IMR-90 (cell line): Measurements from ENCODE around the gene SRRM4. TPM values are rescaled to one million over a fixed set of nuclear protein-coding genes. Genes with fewer than 3 reads are reported as not detected.

ENCODE experiments used
- ATAC-seq: fragments of 200-7000 bp; cut with Tn5 transposase; 2 replicates; pipeline ENCODE4 v1.9.1; 2020; ENCODE audit warnings: low read depth, mild to moderate bottlenecking, moderate library complexity
- BruUV-seq: library from RNA; stranded (reverse); fragments of 400-500 nt; replicated peaks from 2 replicates; lab custom pipeline; 2021; lab: Mats Ljungman, UMichigan
- CTCF ChIA-PET: fragments of 300-600 bp; formaldehyde crosslinking; extraction: SDS; loops from one replicate; lab custom pipeline; 2021; ENCODE audit warnings: antibody characterized with exemption; lab: Yijun Ruan, JAX
- POLR2A ChIA-PET: fragments of 300-600 bp; sonication (Branson Sonifier 250); formaldehyde crosslinking; loops from one replicate; lab custom pipeline; 2022; ENCODE audit warnings: antibody characterized with exemption; ENCODE audit not compliant: unreplicated experiment; lab: Charles Lee
- DNase-seq: peaks from one replicate; pipeline ENCODE4 v3.0.0; 2013
- H2AFZ ChIP-seq: replicated peaks from 2 replicates; pipeline ENCODE3; 2013; ENCODE audit warnings: low read length, mild to moderate bottlenecking; ENCODE audit not compliant: poor library complexity
- H2AK5ac ChIP-seq: 2 replicates; pipeline ENCODE4 v1.6.1; 2013; ENCODE audit warnings: low read depth, low read length, inconsistent platforms
- H2AK9ac ChIP-seq: replicated peaks from 2 replicates; pipeline ENCODE3; 2013; ENCODE audit warnings: mild to moderate bottlenecking, low read depth, low read length, moderate library complexity; ENCODE audit not compliant: poor library complexity
- H2BK120ac ChIP-seq: 2 replicates; pipeline ENCODE4 v1.6.1; 2013; ENCODE audit warnings: low read depth, low read length, inconsistent platforms
- H2BK15ac ChIP-seq: 3 replicates; pipeline ENCODE4 v1.6.1; 2013; ENCODE audit warnings: low read depth, low read length, inconsistent platforms
- H2BK20ac ChIP-seq: 2 replicates; pipeline ENCODE4 v1.6.1; 2013; ENCODE audit warnings: low read depth, mild to moderate bottlenecking, inconsistent platforms, low read length, moderate library complexity
- H2BK5ac ChIP-seq: 2 replicates; pipeline ENCODE4 v1.6.1; 2013; ENCODE audit warnings: mild to moderate bottlenecking, low read depth, low read length, inconsistent platforms; ENCODE audit not compliant: poor library complexity, severe bottlenecking
- H3K14ac ChIP-seq: replicated peaks from 2 replicates; pipeline ENCODE4 v1.6.1; 2013; ENCODE audit warnings: low read depth, low read length, inconsistent platforms
- H3K18ac ChIP-seq: 2 replicates; pipeline ENCODE4 v1.6.1; 2013; ENCODE audit warnings: low read depth, low read length, control low read depth
- H3K23ac ChIP-seq: 2 replicates; pipeline ENCODE4 v1.6.1; 2013; ENCODE audit warnings: low read depth, low read length, inconsistent platforms
- H3K27ac ChIP-seq: 2 replicates; pipeline ENCODE4 v1.5.1; 2013; ENCODE audit warnings: mild to moderate bottlenecking, control low read depth, low read length; ENCODE audit not compliant: insufficient read depth
- H3K27me3 ChIP-seq: 2 replicates; pipeline ENCODE4 v1.6.1; 2013; ENCODE audit warnings: low read length; ENCODE audit not compliant: control insufficient read depth, insufficient read depth
- H3K36me3 ChIP-seq: 2 replicates; pipeline ENCODE4 v1.6.1; 2013; ENCODE audit warnings: low read length, mixed read lengths; ENCODE audit not compliant: control insufficient read depth, insufficient read depth
- H3K4ac ChIP-seq: 2 replicates; pipeline ENCODE4 v1.6.1; 2013; ENCODE audit warnings: low read depth, low read length, inconsistent platforms
- H3K4me1 ChIP-seq: 2 replicates; pipeline ENCODE4 v1.6.1; 2013; ENCODE audit warnings: low read length, mixed read lengths; ENCODE audit not compliant: control insufficient read depth, insufficient read depth
- H3K4me2 ChIP-seq: 2 replicates; pipeline ENCODE4 v1.6.1; 2013; ENCODE audit warnings: low read depth, mild to moderate bottlenecking, control low read depth, low read length, moderate library complexity
- H3K4me3 ChIP-seq: 2 replicates; pipeline ENCODE4 v1.5.1; 2013; ENCODE audit warnings: low read depth, mild to moderate bottlenecking, control low read depth, low read length, moderate library complexity; ENCODE audit not compliant: insufficient read depth
- H3K56ac ChIP-seq: 2 replicates; pipeline ENCODE4 v1.6.1; 2013; ENCODE audit warnings: low read length, inconsistent platforms; ENCODE audit not compliant: insufficient read depth; ENCODE audit errors: extremely low read depth
- H3K79me1 ChIP-seq, 2 experiments: 2 replicates each; pipeline ENCODE4 v1.6.1; 2013; ENCODE audit warnings: low read length in 2 of 2, inconsistent platforms in 1 of 2, low read depth in 1 of 2
- H3K9ac ChIP-seq: 2 replicates; pipeline ENCODE4 v1.6.1; 2013; ENCODE audit warnings: low read depth, low read length, control low read depth
- H3K9me1 ChIP-seq: 2 replicates; pipeline ENCODE4 v1.6.1; 2013; ENCODE audit warnings: low read length, inconsistent platforms; ENCODE audit not compliant: insufficient read depth
- H3K9me3 ChIP-seq: 2 replicates; pipeline ENCODE4 v1.6.1; 2013; ENCODE audit warnings: low read length; ENCODE audit not compliant: control insufficient read depth, insufficient read depth
- H4K20me1 ChIP-seq: 2 replicates; pipeline ENCODE4 v1.6.1; 2013; ENCODE audit warnings: low read length, inconsistent platforms; ENCODE audit not compliant: insufficient read depth
- H4K5ac ChIP-seq: 2 replicates; pipeline ENCODE4 v1.6.1; 2013; ENCODE audit warnings: mild to moderate bottlenecking, low read depth, low read length, control low read depth
- H4K8ac ChIP-seq, 2 experiments: 2 replicates each; pipeline ENCODE4 v1.6.1; 2013; ENCODE audit warnings: low read depth in 2 of 2, low read length in 2 of 2, control low read depth in 1 of 2, inconsistent platforms in 1 of 2
- H4K91ac ChIP-seq: 2 replicates; pipeline ENCODE4 v1.6.1; 2013; ENCODE audit warnings: low read depth, low read length, inconsistent platforms; ENCODE audit not compliant: insufficient read depth
- BHLHE40 ChIP-seq: fragments of 150-350 bp; IDR thresholded peaks from 2 replicates; pipeline ENCODE4 v1.6.1; 2016; ENCODE audit warnings: mild to moderate bottlenecking, low read depth, low read length
- CEBPB ChIP-seq: IDR thresholded peaks from 2 replicates; pipeline ENCODE4 v1.6.1; 2012; ENCODE audit warnings: low read depth, low read length, improper control_type of control experiment
- CHD1 ChIP-seq: IDR thresholded peaks from 2 replicates; pipeline ENCODE4 v1.6.1; 2012; ENCODE audit warnings: low read depth, low read length, improper control_type of control experiment
- FOS ChIP-seq: fragments of 150-350 bp; IDR thresholded peaks from 2 replicates; pipeline ENCODE4 v1.6.1; 2016; ENCODE audit warnings: low read depth, low read length
- MAFK ChIP-seq: IDR thresholded peaks from 2 replicates; pipeline ENCODE4 v1.6.1; 2012; ENCODE audit warnings: low read depth, low read length, improper control_type of control experiment
- MAZ ChIP-seq: IDR thresholded peaks from 2 replicates; pipeline ENCODE4 v1.6.1; 2012; ENCODE audit warnings: low read depth, mild to moderate bottlenecking, low read length, improper control_type of control experiment, moderate library complexity, borderline replicate concordance
- MXI1 ChIP-seq: IDR thresholded peaks from 2 replicates; pipeline ENCODE4 v1.6.1; 2012; ENCODE audit warnings: low read depth, mild to moderate bottlenecking, low read length, moderate library complexity, borderline replicate concordance
- NFE2L2 ChIP-seq: fragments of 150-350 bp; IDR thresholded peaks from 2 replicates; pipeline ENCODE4 v1.6.1; 2016; ENCODE audit warnings: low read depth, mild to moderate bottlenecking, low read length
- POLR2A ChIP-seq: IDR thresholded peaks from 2 replicates; pipeline ENCODE4 v1.6.1; 2012; ENCODE audit warnings: mild to moderate bottlenecking, low read depth, low read length
- RAD21 ChIP-seq: IDR thresholded peaks from 2 replicates; pipeline ENCODE4 v1.6.1; 2012; ENCODE audit warnings: low read length, improper control_type of control experiment
- RCOR1 ChIP-seq: IDR thresholded peaks from 2 replicates; pipeline ENCODE4 v1.6.1; 2012; ENCODE audit warnings: mild to moderate bottlenecking, low read length, improper control_type of control experiment; ENCODE audit not compliant: insufficient replicate concordance
- RFX5 ChIP-seq: IDR thresholded peaks from 2 replicates; pipeline ENCODE4 v1.8.0; 2012; ENCODE audit warnings: low read depth, mild to moderate bottlenecking, low read length, moderate library complexity
- SMC3 ChIP-seq: fragments of 150-350 bp; IDR thresholded peaks from 2 replicates; pipeline ENCODE4 v1.6.1; 2016; ENCODE audit warnings: low read depth, mild to moderate bottlenecking, antibody characterized with exemption, low read length, moderate library complexity
- WGBS, 2 experiments: methylation state at CpG; one replicate each; pipeline versions ENCODE4 v1.1.5 to v1.1.7; 2013; ENCODE audit warnings: missing lambda C conversion rate in 2 of 2; ENCODE audit not compliant: insufficient read length in 1 of 2; ENCODE audit errors: extremely low coverage in 2 of 2; 5-methylcytosine and 5-hydroxymethylcytosine counted together
- dilution Hi-C: fragments of 300-500 bp; cut with HindIII; formaldehyde crosslinking; loops from one replicate; pipeline ENCODE4 v1.14.3; 2018; ENCODE audit warnings: low sequenced_read_pairs; ENCODE audit not compliant: unreplicated experiment
- in situ Hi-C: fragments of 300-500 bp; cut with MboI; formaldehyde crosslinking; loops from 3 replicates; pipeline ENCODE4 v1.14.3; 2019; ENCODE audit warnings: low sequenced_read_pairs, inconsistent platforms, mixed read lengths
- intact Hi-C: fragments of 100-400 bp; cut with micrococcal nuclease; formaldehyde crosslinking; loops from 2 replicates; pipeline ENCODE4 v1.10.0; 2022
- polyA plus RNA-seq, 3 experiments: library from polyadenylated mRNA; depleted of rRNA; stranded (reverse); fragments of >200 nt; gene quantifications; 2 replicates each; pipeline ENCODE4 v1.2.3, GENCODE V29; 2012; ENCODE audit warnings: low replicate concordance in 1 of 3
- total RNA-seq: library from RNA; depleted of rRNA; stranded (reverse); fragments of >200 nt; gene quantifications from 2 replicates; pipeline ENCODE4 v1.2.3, GENCODE V29; 2012
- TF ChIP-seq, protein P1 (sequence below): fragments of 150-350 bp; IDR thresholded peaks from 2 replicates; pipeline ENCODE4 v1.6.1; 2016; ENCODE audit warnings: low read depth, mild to moderate bottlenecking, low read length, moderate library complexity, borderline replicate concordance
- TF ChIP-seq, protein P2 (sequence below): conservative IDR thresholded peaks from 2 replicates; pipeline ENCODE4 v1.5.1; 2012; ENCODE audit warnings: mild to moderate bottlenecking, low read depth, low read length, improper control_type of control experiment
- TF ChIP-seq, protein P3 (sequence below): fragments of 150-350 bp; IDR thresholded peaks from 2 replicates; pipeline ENCODE4 v1.6.1; 2017; ENCODE audit warnings: mild to moderate bottlenecking, antibody characterized with exemption, low read length, low read depth

The SRRM4 gene
- total and polyA plus RNA-seq, 2 of the 4 experiments (the other 2 are of a cell fraction): not detected

DNA sequence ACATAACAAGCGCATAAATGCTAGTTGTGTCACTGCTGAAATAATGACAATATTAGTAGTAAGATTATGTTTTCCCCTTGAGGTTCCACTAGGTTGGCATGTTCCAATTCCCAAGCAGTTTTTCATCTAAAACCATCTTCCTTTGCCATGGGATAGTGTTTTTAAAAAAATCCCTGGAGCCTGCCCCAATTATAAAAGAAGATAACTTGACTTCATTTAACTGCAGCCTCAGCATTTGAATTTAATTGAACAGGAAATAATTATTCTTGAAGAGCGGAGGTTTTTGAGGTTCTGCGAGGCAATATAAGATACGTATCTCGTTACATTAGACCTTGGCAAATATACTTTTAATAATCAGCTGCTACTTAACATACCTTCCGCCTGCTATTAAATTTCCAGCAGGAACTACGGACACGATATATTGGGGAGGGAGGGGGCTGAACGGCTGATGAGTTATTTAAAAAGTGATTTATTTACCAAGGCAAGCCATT, 132.2 kb downstream of the SRRM4 start:
- Histone ChIP-seq H2AK9ac (no peak overlapping the region), H2BK20ac (no peak overlapping the region), H3K4ac (no peak overlapping the region), H4K8ac (no peak overlapping the region), H3K79me1 (no peaks in the 10 kb centered on the region), H3K36me3 (no peaks in the 10 kb centered on the region), H2BK120ac (no peak overlapping the region), H3K4me1 (no peaks in the 10 kb centered on the region), H2BK5ac (no peak overlapping the region), H3K14ac (no peak overlapping the region), H3K9me3 (no peaks in the 10 kb centered on the region), H4K20me1 (no peaks in the 10 kb centered on the region), H4K5ac (no peak overlapping the region), H3K4me2 (no peak overlapping the region), H3K56ac (no peak overlapping the region), H3K9me1 (no peaks in the 10 kb centered on the region), H3K23ac (no peak overlapping the region), H4K91ac (no peak overlapping the region), H2BK15ac (no peak overlapping the region), H3K9ac (no peak overlapping the region), H3K27me3 (no peaks in the 10 kb centered on the region), H3K4me3 (no peak overlapping the region), H3K18ac (no peak overlapping the region), H2AFZ (no peak overlapping the region), H3K27ac (no peak overlapping the region), H2AK5ac (no peak overlapping the region)
- dilution Hi-C loops (no loop called here), intact Hi-C loops (no loop called here), in situ Hi-C loops (no loop called here)
- ChIA-PET CTCF (interaction anchor here (0.6 to 0.9 kb wide), 3 partner anchors 70 to 400 kb away, joined by 3 to 6 read pairs (median 3); no protein-coding TSS in a partner anchor), POLR2A (no interaction called here)
- ATAC-seq (no peak), DNase-seq (no peak)
- TF ChIP-seq RAD21 (no peak), POLR2A (no peak), FOS (no peak), MAZ (no peak), RFX5 (no peak), CHD1 (no peak), NFE2L2 (no peak), CEBPB (no peak), RCOR1 (no peak), MXI1 (no peak), BHLHE40 (no peak), MAFK (no peak), SMC3 (no peak)
- TF ChIP-seq, protein P1, sequence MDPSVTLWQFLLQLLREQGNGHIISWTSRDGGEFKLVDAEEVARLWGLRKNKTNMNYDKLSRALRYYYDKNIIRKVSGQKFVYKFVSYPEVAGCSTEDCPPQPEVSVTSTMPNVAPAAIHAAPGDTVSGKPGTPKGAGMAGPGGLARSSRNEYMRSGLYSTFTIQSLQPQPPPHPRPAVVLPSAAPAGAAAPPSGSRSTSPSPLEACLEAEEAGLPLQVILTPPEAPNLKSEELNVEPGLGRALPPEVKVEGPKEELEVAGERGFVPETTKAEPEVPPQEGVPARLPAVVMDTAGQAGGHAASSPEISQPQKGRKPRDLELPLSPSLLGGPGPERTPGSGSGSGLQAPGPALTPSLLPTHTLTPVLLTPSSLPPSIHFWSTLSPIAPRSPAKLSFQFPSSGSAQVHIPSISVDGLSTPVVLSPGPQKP: no peak
- TF ChIP-seq, protein P2, sequence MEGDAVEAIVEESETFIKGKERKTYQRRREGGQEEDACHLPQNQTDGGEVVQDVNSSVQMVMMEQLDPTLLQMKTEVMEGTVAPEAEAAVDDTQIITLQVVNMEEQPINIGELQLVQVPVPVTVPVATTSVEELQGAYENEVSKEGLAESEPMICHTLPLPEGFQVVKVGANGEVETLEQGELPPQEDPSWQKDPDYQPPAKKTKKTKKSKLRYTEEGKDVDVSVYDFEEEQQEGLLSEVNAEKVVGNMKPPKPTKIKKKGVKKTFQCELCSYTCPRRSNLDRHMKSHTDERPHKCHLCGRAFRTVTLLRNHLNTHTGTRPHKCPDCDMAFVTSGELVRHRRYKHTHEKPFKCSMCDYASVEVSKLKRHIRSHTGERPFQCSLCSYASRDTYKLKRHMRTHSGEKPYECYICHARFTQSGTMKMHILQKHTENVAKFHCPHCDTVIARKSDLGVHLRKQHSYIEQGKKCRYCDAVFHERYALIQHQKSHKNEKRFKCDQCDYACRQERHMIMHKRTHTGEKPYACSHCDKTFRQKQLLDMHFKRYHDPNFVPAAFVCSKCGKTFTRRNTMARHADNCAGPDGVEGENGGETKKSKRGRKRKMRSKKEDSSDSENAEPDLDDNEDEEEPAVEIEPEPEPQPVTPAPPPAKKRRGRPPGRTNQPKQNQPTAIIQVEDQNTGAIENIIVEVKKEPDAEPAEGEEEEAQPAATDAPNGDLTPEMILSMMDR: no peak
- TF ChIP-seq, protein P3, sequence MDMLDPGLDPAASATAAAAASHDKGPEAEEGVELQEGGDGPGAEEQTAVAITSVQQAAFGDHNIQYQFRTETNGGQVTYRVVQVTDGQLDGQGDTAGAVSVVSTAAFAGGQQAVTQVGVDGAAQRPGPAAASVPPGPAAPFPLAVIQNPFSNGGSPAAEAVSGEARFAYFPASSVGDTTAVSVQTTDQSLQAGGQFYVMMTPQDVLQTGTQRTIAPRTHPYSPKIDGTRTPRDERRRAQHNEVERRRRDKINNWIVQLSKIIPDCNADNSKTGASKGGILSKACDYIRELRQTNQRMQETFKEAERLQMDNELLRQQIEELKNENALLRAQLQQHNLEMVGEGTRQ: no peak
- no CpG with 5 or more reads among the region's 9 CpGs for WGBS, 2 experiments
- BruUV-seq: no TSS peak
